ENCODE data around the gene MMP24.

MMP24 gene

DNA sequence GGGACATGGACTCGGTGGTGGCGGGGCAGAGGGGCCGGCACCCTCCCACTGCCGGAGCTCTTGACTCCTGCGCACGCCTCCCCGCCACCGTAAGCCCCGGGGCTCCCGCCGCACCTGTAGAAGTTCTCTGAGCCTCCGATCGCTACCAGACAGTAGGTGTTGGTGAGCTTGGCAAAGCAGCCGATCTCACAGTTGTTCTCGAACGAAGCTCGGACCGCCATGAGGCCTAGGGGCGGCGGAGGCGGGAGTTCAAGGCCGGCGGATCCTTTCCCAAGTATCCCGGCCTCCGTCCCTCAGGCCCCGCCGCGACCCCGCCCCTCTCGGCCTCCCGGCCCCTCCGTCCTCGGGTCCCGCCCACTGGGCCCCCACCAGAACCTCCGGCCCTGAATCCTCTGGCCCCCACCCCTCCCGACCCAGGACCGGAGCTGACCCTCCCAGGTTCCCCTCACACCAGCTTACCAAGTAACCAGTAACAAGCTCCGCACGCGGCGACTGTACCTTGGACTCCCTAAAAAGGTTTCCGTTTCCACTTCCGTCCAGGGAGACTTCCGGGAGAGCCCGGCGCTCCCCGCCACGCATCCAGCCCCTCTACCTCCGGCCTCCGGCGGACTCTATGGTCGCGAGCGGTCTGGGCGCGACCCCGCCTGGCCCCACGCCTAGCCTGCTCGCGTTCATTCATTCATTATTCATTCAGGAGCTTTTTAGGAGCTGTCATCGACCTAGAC is 57.9 kb downstream of the MMP24 start, which contains the start of gene EIF6:
Gene EIF6, minus strand, starts transcription at position 506 of the 725 bp plus-strand sequence. Its CDS starts 285 bp downstream, at position 221.
- H3K4me3 ChIP-seq: peak within 1 kb of the TSS; percentile 81
- in situ Hi-C loops (cut with MboI; ENCODE audit: low sequenced_read_pairs): no loop called here
- H3K9me3 ChIP-seq: no peaks in the 10 kb centered on the region
- H3K36me3 ChIP-seq (replicated peaks): peaks cover 41% of the 10 kb centered on the region
- no peaks in the 10 kb centered on the region; the same call in 1 of the 2 replicates for H3K27me3 ChIP-seq (ENCODE audit: low read depth)
- peaks cover 12% of the 10 kb centered on the region for H3K4me1 ChIP-seq
- DNase-seq (ENCODE audit: low spot score in 2 of 2): peak; percentile 92 to 94

DNA sequence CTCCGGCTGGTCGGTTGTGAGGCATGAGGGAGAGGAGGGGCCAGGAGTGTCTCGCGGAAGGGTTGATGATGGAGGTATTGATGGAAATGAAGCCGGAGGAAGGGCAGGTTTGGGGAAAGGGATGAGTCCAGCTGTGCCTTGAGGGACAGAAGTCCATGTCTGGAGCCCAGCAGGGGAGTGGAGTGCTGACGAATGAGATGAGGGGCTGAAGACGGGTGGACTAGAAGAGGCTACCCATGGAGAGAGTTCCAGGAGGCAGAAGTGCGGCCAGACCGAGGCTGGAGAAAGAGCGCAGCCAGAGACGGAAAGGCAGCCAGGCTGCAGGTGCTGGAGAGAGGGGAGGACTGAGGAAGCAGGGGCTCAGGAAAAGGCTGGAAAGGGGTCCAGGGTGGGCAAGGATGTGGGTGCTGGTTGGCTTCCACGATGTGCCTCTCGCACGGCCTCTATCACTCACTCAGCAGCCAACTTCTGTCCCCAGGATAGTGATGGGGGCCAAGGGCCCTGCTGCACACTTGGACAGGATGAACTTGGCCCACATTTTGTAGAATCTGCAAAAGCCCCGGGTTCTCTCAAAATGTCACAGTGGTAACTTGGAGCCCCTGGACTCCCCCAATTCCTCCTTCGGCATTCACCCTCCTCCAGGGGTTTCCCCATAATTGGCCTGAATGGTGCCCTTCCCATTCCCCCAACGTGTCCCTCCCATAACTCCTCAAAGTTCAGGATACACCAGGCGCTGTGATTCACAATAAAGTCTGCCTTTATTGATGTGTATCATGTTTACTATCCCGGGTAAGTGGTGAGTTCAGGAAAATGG is 58.7 kb downstream of the MMP24 start:
- Histone ChIP-seq H3K4me1 (peaks cover 12% of the 10 kb centered on the region), H3K27me3 (ENCODE audit: low read depth) (no peaks in the 10 kb centered on the region; the same call in 1 of the 2 replicates), H3K36me3 (replicated peaks) (peaks cover 33% of the 10 kb centered on the region), H3K9me3 (no peaks in the 10 kb centered on the region), H3K4me3 (peak overlapping the region; percentile 81)
- no peak for DNase-seq (ENCODE audit: low spot score in 2 of 2)
- in situ Hi-C loops (cut with MboI; ENCODE audit: low sequenced_read_pairs): no loop called here

DNA sequence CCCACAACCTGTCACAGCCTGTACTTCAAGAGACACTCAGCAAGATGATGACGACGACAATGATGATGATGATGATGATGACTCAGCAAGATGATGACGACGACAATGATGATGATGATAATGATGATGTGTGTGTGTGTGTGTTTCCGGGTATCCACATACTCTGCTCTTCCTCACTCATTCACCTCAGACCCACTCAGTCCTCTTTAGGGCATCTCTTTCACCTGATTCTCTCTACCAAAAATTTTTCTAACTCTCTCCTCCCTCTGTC is 59.3 kb downstream of the MMP24 start:
- H3K4me1 ChIP-seq: peaks cover 12% of the 10 kb centered on the region
- H3K27me3 ChIP-seq (ENCODE audit: low read depth): no peaks in the 10 kb centered on the region; the same call in 1 of the 2 replicates
- no peak for DNase-seq (ENCODE audit: low spot score in 2 of 2)
- in situ Hi-C loops (cut with MboI; ENCODE audit: low sequenced_read_pairs): no loop called here
- peaks cover 28% of the 10 kb centered on the region for H3K36me3 ChIP-seq (replicated peaks)
- no peaks in the 10 kb centered on the region for H3K9me3 ChIP-seq
- H3K4me3 ChIP-seq: no peak overlapping the region

DNA sequence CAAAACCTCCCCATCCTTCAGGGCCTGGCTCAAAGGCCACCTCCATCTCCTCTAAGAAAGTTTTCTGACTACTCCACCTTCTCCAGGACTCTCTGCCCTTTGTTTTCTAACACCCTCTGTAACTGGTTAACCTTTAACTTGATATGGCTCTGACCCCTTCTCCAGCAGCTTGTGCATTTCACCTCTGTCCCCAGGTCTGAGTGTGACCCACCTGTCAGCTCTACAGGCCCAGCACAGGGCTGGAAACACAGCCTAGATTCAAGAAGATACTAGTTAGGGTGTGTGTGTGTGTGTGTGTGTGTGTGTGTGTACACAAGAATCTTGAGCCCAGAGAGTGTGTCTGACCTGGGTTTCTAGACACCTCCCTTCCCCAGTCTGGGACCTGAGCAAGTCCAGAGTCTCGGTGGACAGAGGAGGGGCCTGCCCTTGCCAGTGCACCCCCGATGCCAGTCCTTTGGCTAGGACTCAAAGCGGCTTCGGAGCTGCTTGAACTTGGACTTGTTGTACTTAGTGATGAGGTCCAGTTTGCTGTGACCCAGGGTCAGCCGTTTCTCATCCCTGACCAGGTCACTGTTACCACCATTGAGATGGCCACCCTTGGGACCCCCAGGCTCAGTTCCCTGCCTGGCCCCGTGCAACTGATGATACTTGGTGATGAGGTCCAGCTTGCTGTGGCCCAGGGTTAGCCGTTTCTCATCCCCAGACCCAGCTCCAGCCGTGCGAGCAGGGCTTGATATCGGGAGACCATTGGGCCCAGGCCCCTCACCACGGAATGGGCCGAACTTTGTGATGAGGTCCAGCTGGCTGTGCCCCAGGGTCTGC is 59.8 kb downstream of the MMP24 start:
- Histone ChIP-seq H3K4me3 (no peak overlapping the region), H3K4me1 (peaks cover 12% of the 10 kb centered on the region), H3K27me3 (ENCODE audit: low read depth) (no peaks in the 10 kb centered on the region; the same call in 1 of the 2 replicates), H3K9me3 (no peaks in the 10 kb centered on the region), H3K36me3 (replicated peaks) (peaks cover 25% of the 10 kb centered on the region)
- in situ Hi-C loops (cut with MboI; ENCODE audit: low sequenced_read_pairs): no loop called here
- no peak for DNase-seq (ENCODE audit: low spot score in 2 of 2)

DNA sequence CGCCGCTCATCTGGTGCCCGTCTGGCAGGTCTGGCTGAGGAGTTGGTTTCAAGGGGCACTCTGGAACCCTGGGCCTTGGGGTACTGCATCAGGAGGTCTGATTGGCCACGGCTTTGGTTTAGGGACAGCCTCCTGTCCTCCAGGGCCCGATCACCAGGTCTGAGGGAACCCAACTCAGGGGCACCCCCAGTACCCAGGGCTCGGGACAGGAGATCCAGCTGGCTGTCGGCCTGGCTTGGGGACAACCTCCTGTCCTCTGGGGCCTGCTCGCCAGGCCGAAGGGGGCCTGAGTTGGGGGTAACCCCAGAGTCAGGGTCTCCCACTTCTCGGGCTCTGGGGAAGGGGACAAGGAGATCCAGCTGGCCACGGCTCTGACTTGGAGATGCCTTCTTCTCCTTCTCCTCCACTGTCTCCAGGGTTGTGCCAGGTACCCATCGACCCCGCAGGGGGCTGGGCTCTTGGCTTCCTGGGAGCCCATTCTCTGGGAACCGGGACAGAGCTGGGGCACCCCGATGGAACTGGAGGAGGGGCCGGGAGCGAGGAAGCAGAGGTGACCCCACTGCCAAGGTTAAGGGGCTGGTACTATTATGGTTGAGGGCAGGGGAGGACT is 60.5 kb downstream of the MMP24 start:
- Histone ChIP-seq H3K9me3 (no peaks in the 10 kb centered on the region), H3K4me3 (no peak overlapping the region), H3K36me3 (replicated peaks) (peaks cover 19% of the 10 kb centered on the region), H3K27me3 (ENCODE audit: low read depth) (no peaks in the 10 kb centered on the region; the same call in 1 of the 2 replicates), H3K4me1 (peaks cover 12% of the 10 kb centered on the region)
- in situ Hi-C loops (cut with MboI; ENCODE audit: low sequenced_read_pairs): no loop called here
- DNase-seq (ENCODE audit: low spot score in 2 of 2): no peak

DNA sequence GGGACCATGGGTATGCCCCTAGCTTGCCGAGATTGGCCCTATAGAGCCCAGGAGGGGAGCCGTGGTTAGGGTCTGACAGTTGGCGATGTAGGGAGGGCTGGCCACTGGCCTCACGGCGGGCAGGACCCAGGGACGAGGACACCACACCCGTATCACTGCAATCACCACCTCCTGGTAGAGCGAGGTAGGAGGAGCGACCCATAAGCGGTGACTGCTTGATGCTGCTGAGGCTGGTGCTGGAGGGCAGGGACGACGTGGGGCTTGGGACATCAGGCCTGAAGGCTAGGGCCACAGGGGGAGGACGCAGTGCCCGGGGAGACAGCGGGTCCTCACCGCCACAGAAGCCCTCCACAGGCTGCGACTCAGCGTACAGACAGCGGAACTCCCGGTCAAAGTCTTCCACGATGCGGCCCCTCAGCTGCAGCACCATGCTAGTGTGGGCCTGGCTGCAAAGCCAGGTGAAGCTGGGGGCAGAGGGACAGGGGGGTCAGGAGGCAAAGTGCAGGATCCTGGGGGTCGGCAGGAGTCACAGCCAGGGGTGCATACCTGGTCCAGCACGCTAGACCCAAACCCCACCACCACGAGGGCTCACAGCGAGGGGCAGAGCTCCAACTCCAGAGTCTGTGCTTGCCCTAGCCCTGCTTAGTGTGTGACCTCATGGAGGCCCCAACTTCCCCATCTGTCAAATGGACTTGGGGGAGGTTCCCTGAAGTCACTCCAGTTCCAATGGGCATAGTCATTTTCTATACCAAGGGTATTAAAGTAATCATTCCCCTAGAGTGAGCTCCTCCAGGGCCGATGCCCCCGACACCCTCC is 61.2 kb downstream of the MMP24 start:
- no peak for DNase-seq (ENCODE audit: low spot score in 2 of 2)
- Histone ChIP-seq H3K9me3 (no peaks in the 10 kb centered on the region), H3K4me1 (peaks cover 12% of the 10 kb centered on the region), H3K36me3 (replicated peaks) (peaks cover 12% of the 10 kb centered on the region), H3K27me3 (ENCODE audit: low read depth) (no peaks in the 10 kb centered on the region; the same call in 1 of the 2 replicates), H3K4me3 (no peak overlapping the region)
- in situ Hi-C loops (cut with MboI; ENCODE audit: low sequenced_read_pairs): no loop called here

DNA sequence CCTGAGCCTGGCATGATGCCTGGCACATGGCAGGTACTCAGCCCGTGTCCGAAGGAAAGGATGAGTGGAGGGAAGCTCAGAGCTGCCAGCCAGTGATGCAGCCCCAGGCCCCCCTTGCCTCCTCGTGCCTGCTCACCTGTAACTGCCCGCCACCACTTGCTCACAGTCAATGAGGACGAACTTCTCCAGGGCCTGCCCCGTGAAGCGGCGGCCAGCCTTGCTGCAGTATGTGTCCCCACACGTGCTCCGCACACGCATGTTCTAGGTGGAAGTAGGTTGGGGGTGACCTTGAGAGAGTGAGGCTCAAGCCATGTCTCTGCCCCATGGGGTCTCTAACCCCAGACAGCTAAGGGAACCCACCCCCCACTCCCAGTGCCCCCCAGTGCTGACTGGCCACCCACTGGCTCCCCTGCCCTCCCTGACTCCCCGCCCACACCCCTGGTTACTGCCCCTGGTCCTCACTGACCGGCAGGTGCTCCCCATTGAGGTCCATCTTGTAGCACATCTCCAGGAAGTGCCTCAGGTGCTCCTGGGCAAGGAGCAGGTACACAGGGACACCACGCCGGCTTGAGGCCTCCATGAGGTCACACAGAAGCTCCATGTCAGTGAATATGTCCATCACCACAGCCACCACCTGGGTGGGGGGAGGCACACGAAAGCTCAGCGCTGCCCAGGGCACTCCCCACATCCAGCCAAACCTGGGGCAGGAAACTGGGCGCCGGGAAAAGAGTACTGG is 62.0 kb downstream of the MMP24 start:
- no peak for DNase-seq (ENCODE audit: low spot score in 2 of 2)
- Histone ChIP-seq H3K4me3 (no peak overlapping the region), H3K27me3 (ENCODE audit: low read depth) (no peaks in the 10 kb centered on the region; the same call in 1 of the 2 replicates), H3K4me1 (peaks cover 8% of the 10 kb centered on the region), H3K9me3 (no peaks in the 10 kb centered on the region), H3K36me3 (replicated peaks) (peaks cover 4% of the 10 kb centered on the region; the same call in 1 of the 2 replicates)
- in situ Hi-C loops (cut with MboI; ENCODE audit: low sequenced_read_pairs): no loop called here

DNA sequence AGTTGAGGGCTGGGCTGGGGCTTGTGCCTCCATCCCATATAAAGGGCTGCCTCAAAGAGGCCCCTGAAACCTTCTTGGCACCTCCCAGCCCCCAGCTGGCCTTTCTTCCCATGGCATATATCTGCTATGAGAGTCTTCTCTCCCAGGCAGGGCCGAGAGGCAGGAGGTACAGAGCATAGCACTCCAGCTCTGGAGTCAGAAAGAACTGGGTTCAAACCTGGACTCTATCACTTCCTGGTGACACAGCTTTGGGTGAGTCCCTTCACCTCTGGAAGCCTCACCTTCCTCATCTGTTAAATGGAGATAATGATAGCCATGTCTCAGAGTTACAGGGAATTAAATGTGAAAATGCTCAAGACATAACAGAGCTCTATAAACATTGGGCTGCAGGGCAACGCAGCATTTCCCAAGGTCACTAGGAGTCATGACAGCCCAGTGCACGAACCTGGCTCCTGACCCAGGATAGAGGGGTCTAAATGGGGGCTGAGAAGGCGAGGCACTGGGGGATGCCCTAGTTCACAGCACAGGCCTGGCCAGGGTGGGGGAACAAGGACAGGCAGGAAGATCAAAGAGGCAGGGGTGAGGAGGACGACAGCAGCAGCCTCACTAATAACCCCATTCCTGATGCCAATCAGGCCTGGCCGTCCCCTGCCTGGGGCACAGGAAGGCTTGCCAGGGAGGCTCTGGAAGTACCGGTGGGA is 63.8 kb downstream of the MMP24 start:
- no peak for DNase-seq (ENCODE audit: low spot score in 2 of 2)
- Histone ChIP-seq H3K4me1 (0 out of 2 replicates have a peak, but pooled peaks cover 2% of the 10 kb centered on the region), H3K36me3 (replicated peaks) (no peaks in the 10 kb centered on the region), H3K4me3 (no peak overlapping the region), H3K27me3 (ENCODE audit: low read depth) (no peaks in the 10 kb centered on the region; the same call in 1 of the 2 replicates), H3K9me3 (no peaks in the 10 kb centered on the region)
- in situ Hi-C loops (cut with MboI; ENCODE audit: low sequenced_read_pairs): no loop called here

DNA sequence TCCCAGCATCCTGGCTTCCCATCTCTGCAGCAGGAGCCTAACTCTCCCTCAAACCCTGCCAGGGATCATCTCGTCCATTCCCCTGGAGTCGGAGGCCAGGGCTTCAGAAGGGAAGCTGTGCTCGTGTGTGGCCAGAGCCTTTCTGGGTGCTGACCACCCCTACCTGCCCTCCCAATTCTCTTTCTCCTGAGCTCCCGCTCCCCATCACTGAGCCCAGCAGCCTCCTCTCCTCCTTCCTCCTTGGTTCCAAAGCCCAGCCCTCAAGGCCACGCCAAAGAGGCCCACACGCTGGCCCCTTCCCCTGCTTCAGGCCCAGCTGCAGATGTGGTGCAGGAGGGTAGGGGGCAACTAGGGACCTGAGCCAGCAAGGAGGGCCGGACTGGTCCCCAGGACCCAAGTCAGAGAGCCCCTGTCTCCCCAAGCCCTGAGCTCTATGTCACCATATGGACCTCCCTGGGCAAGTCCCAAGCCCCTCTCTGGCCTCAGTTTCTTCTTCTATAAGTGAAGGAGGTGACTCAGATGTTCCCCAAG is 64.5 kb downstream of the MMP24 start:
- DNase-seq (ENCODE audit: low spot score in 2 of 2): no peak
- Histone ChIP-seq H3K4me3 (no peak overlapping the region), H3K27me3 (ENCODE audit: low read depth) (no peaks in the 10 kb centered on the region; the same call in 1 of the 2 replicates), H3K4me1 (no peaks in the 10 kb centered on the region), H3K36me3 (replicated peaks) (no peaks in the 10 kb centered on the region), H3K9me3 (no peaks in the 10 kb centered on the region)
- in situ Hi-C loops (cut with MboI; ENCODE audit: low sequenced_read_pairs): no loop called here

DNA sequence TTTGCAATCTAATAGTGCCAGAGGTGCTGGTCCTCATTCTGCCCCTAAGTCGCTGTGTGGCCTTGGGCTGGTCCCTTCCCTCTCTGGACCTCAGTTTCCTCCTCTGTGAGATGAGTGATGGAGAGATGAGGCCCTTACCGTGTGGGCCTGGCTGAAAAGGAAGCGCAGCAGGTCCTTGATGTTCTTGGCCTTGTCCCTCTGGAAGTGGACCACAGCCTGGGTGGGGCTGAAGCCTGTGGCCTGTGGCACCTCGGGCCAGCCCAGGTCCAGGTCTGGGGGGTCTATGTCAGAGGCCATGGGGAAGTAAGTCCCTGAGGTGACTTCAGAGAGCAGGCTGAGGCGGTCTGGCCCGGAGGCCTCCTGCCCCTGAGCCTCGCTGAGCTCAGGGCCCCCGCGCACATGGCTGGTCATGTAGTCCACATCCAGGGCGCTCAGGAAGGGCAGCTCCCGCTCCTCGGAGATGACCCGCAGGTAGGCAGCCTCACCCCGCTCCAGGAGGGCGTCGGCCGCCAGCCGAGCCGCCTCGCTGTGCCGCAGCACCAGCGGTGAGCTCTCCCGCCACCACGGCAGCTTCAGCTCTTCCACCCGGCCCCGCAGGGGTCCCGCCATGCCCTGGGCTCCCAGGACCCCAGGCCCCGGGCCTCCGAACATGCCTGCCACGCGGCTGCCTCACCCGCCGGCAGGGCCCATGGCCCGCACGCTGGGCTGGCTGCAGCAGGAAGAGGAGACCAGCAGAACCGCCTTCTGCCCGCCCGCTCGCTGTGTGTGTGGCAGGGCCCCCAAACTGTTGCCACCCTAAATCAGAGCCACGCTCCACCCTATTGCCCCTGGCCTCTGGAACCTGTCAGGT is 65.4 kb downstream of the MMP24 start, which contains the start of gene FAM83C:
Gene FAM83C, minus strand, starts transcription at position 772 of the 850 bp plus-strand sequence. Its CDS starts 121 bp downstream, at position 651.
- Histone ChIP-seq H3K27me3 (ENCODE audit: low read depth) (no peaks in the 10 kb centered on the region; the same call in 1 of the 2 replicates), H3K9me3 (no peaks in the 10 kb centered on the region), H3K4me1 (no peaks in the 10 kb centered on the region), H3K4me3 (no peak within 1 kb of the TSS), H3K36me3 (replicated peaks) (no peaks in the 10 kb centered on the region)
- in situ Hi-C loops (cut with MboI; ENCODE audit: low sequenced_read_pairs): no loop called here
- DNase-seq (ENCODE audit: low spot score in 2 of 2): no peak
